ENCODE data around the gene EML1. TPM values are rescaled to one million over a fixed set of nuclear protein-coding genes. Genes with fewer than 3 reads are reported as not detected.

EML1 gene
- total RNA-seq, 6 experiments from 2014 or later: 3.3 to 6.8 (median 4.5) TPM

DNA sequence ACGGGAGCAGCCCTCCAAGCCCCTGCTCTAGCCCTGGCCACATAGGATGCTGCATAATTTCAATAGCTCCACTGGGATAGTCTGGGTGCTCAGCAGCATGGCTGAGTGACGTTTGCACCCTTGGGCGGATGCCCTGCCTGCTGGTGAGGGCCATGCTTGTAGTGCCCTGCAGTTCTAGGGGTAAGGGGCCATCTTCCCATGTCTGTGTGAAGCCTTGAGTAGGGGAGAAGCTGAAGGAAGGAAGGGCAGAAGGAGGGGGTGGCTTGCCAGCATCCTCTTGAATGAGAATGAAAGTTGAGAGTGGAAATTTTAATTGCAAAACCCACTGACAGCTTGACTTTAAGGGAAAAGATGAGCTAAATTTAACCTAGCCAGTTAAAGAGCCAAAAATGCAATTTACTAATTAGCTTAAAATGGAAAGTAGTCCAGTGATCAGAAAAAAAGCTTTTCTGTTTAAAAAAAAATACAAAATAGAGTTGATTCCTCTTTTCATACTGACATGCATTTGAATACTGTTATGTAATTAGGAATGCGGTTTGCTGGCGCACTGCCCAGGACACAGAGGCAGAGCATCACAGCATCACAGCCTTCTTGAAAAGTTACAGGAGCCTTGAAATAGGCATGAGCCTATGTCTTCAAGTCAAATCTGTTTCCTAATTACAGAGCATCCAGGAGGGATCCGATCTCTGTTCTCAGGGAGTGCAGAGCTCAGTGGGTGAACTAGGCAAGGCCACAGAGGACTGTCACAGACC lies 18.5 kb upstream of the EML1 start:
- no peaks in the 10 kb centered on the region for H3K36me3 ChIP-seq

DNA sequence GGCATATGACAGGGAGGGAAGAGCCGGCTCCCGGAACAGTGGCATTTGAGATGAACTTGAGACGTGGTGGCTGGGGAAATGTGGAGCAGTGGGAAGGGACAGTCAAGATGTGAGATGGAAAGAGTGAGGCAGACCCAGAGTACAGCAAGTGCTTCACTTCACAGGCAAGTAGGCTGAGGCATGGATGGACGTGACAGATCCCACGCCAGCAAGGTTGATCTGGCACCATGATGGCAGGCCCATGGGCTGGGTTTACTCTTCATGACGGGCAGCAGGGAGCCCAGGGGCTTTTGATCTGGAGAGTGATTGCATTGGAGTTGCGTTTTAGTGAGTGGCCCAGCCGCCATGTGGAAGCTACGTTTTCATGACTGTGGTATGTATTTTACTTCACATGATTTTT lies 17.9 kb upstream of the EML1 start:
- DNase-seq (peak in 1 of 3 donors; percentile 15), ATAC-seq (no peak)
- no peaks in the 10 kb centered on the region for H3K27me3 ChIP-seq
- H3K36me3 ChIP-seq: no peaks in the 10 kb centered on the region
- no peak for TF ChIP-seq POLR2A (IDR thresholded peaks at IDR 0.05)
- TF ChIP-seq, protein P1, sequence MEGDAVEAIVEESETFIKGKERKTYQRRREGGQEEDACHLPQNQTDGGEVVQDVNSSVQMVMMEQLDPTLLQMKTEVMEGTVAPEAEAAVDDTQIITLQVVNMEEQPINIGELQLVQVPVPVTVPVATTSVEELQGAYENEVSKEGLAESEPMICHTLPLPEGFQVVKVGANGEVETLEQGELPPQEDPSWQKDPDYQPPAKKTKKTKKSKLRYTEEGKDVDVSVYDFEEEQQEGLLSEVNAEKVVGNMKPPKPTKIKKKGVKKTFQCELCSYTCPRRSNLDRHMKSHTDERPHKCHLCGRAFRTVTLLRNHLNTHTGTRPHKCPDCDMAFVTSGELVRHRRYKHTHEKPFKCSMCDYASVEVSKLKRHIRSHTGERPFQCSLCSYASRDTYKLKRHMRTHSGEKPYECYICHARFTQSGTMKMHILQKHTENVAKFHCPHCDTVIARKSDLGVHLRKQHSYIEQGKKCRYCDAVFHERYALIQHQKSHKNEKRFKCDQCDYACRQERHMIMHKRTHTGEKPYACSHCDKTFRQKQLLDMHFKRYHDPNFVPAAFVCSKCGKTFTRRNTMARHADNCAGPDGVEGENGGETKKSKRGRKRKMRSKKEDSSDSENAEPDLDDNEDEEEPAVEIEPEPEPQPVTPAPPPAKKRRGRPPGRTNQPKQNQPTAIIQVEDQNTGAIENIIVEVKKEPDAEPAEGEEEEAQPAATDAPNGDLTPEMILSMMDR (IDR thresholded peaks at IDR 0.05): no peak
- no peak overlapping the region for H3K27ac ChIP-seq
- H3K4me1 ChIP-seq: no peaks in the 10 kb centered on the region
- H3K4me3 ChIP-seq: no peak overlapping the region
- H3K9me3 ChIP-seq: no peaks in the 10 kb centered on the region
- 88% methylated on average over 6 of the region's 9 CpGs for WGBS (ENCODE audit: insufficient coverage, low coverage, low lambda C conversion rate, missing lambda C conversion rate)
- intact Hi-C loops (cut with DNase I): no loop called here

More for the DNA sequence above, 18.5 kb upstream of the EML1 start:
- 56% methylated on average over 5 of the region's 6 CpGs for WGBS (ENCODE audit: insufficient coverage, low coverage, low lambda C conversion rate, missing lambda C conversion rate)
- Histone ChIP-seq H3K27me3 (no peaks in the 10 kb centered on the region), H3K4me3 (no peak overlapping the region), H3K4me1 (no peaks in the 10 kb centered on the region), H3K27ac (no peak overlapping the region), H3K9me3 (no peaks in the 10 kb centered on the region)
- intact Hi-C loops (cut with DNase I): no loop called here
- no peak for DNase-seq
- ATAC-seq: peak in 1 of 4 donors; percentile 21
- TF ChIP-seq, protein P1 (IDR thresholded peaks at IDR 0.05): no peak
- no peak for TF ChIP-seq POLR2A (IDR thresholded peaks at IDR 0.05)

DNA sequence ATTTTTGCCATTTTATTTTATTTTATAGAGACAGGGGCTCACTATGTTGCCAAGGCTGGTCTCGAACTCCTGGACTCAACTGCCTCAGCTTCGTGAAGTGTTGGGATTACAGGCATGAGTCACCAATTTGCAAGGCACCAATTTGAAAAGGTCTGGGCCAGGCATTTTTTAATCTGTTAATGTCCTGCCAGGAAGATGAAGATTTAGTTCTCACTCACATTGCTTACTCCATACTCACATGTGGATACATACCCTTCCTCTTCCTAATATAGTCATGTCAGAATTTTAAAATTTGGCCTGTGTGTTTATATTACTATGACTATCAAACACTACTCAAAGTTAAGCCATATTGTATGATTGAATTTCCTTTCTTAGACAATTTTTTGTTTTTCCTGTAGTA lies 15.3 kb upstream of the EML1 start:
- WGBS (ENCODE audit: insufficient coverage, low coverage, low lambda C conversion rate, missing lambda C conversion rate): 100% methylated on average over 2 of the region's 2 CpGs
- TF ChIP-seq, protein P1 (IDR thresholded peaks at IDR 0.05): no peak
- TF ChIP-seq POLR2A (IDR thresholded peaks at IDR 0.05): no peak
- no peak for ATAC-seq
- H3K9me3 ChIP-seq: no peaks in the 10 kb centered on the region
- intact Hi-C loops (cut with DNase I): no loop called here
- H3K36me3 ChIP-seq: no peaks in the 10 kb centered on the region
- H3K27me3 ChIP-seq: no peaks in the 10 kb centered on the region
- H3K4me1 ChIP-seq: no peaks in the 10 kb centered on the region
- H3K27ac ChIP-seq: no peak overlapping the region
- no peak for DNase-seq
- H3K4me3 ChIP-seq: no peak overlapping the region

DNA sequence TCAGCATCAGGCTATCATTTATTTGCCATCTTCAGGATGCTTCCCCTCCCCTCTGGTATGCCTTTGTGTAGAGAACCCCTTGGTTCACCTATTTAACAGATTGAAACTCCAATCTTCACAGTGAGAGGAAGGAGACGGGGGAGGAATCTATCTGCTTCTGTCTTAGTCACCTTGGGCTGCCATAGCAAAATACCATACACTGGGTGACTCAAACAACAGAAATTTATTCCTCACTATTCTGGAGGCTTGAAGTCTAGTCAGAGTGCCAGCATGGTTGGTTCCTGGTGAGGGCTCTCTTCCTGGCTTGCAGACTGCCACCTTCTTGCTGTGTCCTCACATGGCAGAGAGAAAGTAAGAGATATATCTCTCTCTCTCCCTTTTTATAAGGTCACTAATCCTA lies 13.5 kb upstream of the EML1 start:
- WGBS (ENCODE audit: insufficient coverage, low coverage, low lambda C conversion rate, missing lambda C conversion rate): 100% methylated on average over 1 of the region's 1 CpG
- no peaks in the 10 kb centered on the region for H3K36me3 ChIP-seq
- DNase-seq (no peak), ATAC-seq (no peak)
- no peak overlapping the region for H3K27ac ChIP-seq
- peaks cover 0 to 11% (median 7%) of the 10 kb centered on the region in 4 donors for H3K4me1 ChIP-seq
- H3K27me3 ChIP-seq: no peaks in the 10 kb centered on the region
- intact Hi-C loops (cut with DNase I): no loop called here
- TF ChIP-seq, protein P1 (IDR thresholded peaks at IDR 0.05): no peak
- TF ChIP-seq POLR2A (IDR thresholded peaks at IDR 0.05): no peak
- no peak overlapping the region for H3K4me3 ChIP-seq
- no peaks in the 10 kb centered on the region for H3K9me3 ChIP-seq

Data from right lobe of liver (tissue), 6 donors.